PFSK-1 (cell line): ENCODE measurements around the gene PDX1.

Source experiments
- POLR2AphosphoS5 ChIP-seq: IDR thresholded peaks from 2 replicates; pipeline ENCODE4 v1.6.1; 2012; ENCODE audit warnings: low read depth, mild to moderate bottlenecking, control low read depth, low read length, moderate library complexity
- REST ChIP-seq, 2 experiments: IDR thresholded peaks; 2 replicates each; pipeline versions ENCODE4 v1.6.1 to v1.8.0; 2011 to 2012; ENCODE audit warnings: low read depth in 2 of 2, low read length in 2 of 2, control low read depth in 1 of 2, inconsistent platforms in 1 of 2, mild to moderate bottlenecking in 1 of 2, moderate library complexity in 1 of 2; ENCODE audit not compliant: insufficient read depth in 1 of 2
- SIN3A ChIP-seq: IDR thresholded peaks from 2 replicates; pipeline ENCODE4 v1.6.1; 2012; ENCODE audit warnings: mild to moderate bottlenecking, low read length, moderate library complexity, borderline replicate concordance; ENCODE audit not compliant: insufficient read depth
- TAF1 ChIP-seq: IDR thresholded peaks from 2 replicates; pipeline ENCODE4 v1.6.1; 2012; ENCODE audit warnings: low read length, control low read depth, borderline replicate concordance; ENCODE audit not compliant: insufficient read depth

GRCh38 chr13:27972478-27972820 is 52.6 kb downstream of the PDX1 start:
- TF ChIP-seq TAF1 (no peak), REST (IDR thresholded peaks at IDR 0.05; ENCODE audit: insufficient read depth in 1 of 2, low read depth in 2 of 2, low read length in 2 of 2) (no peak), POLR2AphosphoS5 (no peak), SIN3A (no peak)
